HG03442 (cell line): ENCODE measurements around the gene ZNF200.
"Not testable (repeated sequence)": the region's sequence is repeated elsewhere in the genome, so short reads cannot be mapped to it uniquely, and the experiment has no call there.

Source experiments
- ATAC-seq: cut with Tn5 transposase; IDR thresholded peaks from one replicate; pipeline ENCODE4 v1.9.1; 2021; ENCODE audit warnings: mild to moderate bottlenecking, moderate library complexity; ENCODE audit not compliant: unreplicated experiment

The ZNF200 gene

GRCh38 chr16:3234857-3235561 is at the start of gene ZNF200:
Gene ZNF200 (minus strand): TSS chr16:3235158. CDS start chr16:3233755, 1,403 bp downstream.
- peak; percentile 84 for ATAC-seq

- no peak for ATAC-seq
Observed at GRCh38 chr16:3283543-3284447, 48.8 kb upstream of the ZNF200 start.

GRCh38 chr16:3282730-3283542 is 48.0 kb upstream of the ZNF200 start, which contains the start of gene ZNF263:
Gene ZNF263 (plus strand): TSS chr16:3283491. CDS start chr16:3283819, 328 bp downstream.
- ATAC-seq: peak; percentile 74

GRCh38 chr16:3282103-3282729 is 47.3 kb upstream of the ZNF200 start:
- ATAC-seq: peak; percentile 17

- no peak for ATAC-seq
Observed at GRCh38 chr16:3281222-3281820, 46.4 kb upstream of the ZNF200 start.

- no peak for ATAC-seq
Observed at GRCh38 chr16:3276679-3277078, 41.7 kb upstream of the ZNF200 start.

- ATAC-seq: no peak
Observed at GRCh38 chr16:3274947-3275346, 40.0 kb upstream of the ZNF200 start.

- no peak for ATAC-seq
Observed at GRCh38 chr16:3274490-3274889, 39.5 kb upstream of the ZNF200 start.

- not testable (repeated sequence) for ATAC-seq
Observed at GRCh38 chr16:3271281-3271680, 36.3 kb upstream of the ZNF200 start.

GRCh38 chr16:3270718-3271117 is 35.8 kb upstream of the ZNF200 start:
- not testable (repeated sequence) for ATAC-seq

- no peak for ATAC-seq
Observed at GRCh38 chr16:3268294-3268693, 33.3 kb upstream of the ZNF200 start.

GRCh38 chr16:3266873-3267537 is 32.0 kb upstream of the ZNF200 start:
- no peak for ATAC-seq

GRCh38 chr16:3264137-3265036 is 29.4 kb upstream of the ZNF200 start:
- peak; percentile 82 for ATAC-seq

- no peak for ATAC-seq
Observed at GRCh38 chr16:3262517-3262916, 27.6 kb upstream of the ZNF200 start.

GRCh38 chr16:3259836-3260235 is 24.9 kb upstream of the ZNF200 start:
- no peak for ATAC-seq

- ATAC-seq: no peak
Observed at GRCh38 chr16:3256866-3257465, 22.0 kb upstream of the ZNF200 start.

GRCh38 chr16:3256146-3256865 is 21.3 kb upstream of the ZNF200 start, which contains the start of gene MEFV:
Gene MEFV (minus strand): TSS chr16:3256633. CDS start chr16:3256587, 46 bp downstream.
- no peak for ATAC-seq
